Osteocyte (in vitro differentiated cells): Measurements from ENCODE around the gene DEPDC1. TPM values are rescaled to one million over a fixed set of nuclear protein-coding genes. Genes with fewer than 3 reads are reported as not detected.

Experiments used
- DNase-seq: peaks from one replicate; pipeline ENCODE4 v3.0.0; 2021; ENCODE audit warnings: mixed read lengths; ENCODE audit not compliant: unreplicated experiment; ENCODE audit errors: extremely low spot score
- H3K27ac Mint-ChIP-seq: one replicate; pipeline ENCODE4 v1.8.0; 2021; ENCODE audit warnings: mild to moderate bottlenecking, mixed read lengths; ENCODE audit not compliant: unreplicated experiment
- H3K27me3 Mint-ChIP-seq: one replicate; pipeline ENCODE4 v1.8.0; 2021; ENCODE audit warnings: mixed read lengths; ENCODE audit not compliant: unreplicated experiment
- H3K36me3 Mint-ChIP-seq: one replicate; pipeline ENCODE4 v1.8.0; 2021; ENCODE audit warnings: mixed read lengths; ENCODE audit not compliant: unreplicated experiment
- H3K4me1 Mint-ChIP-seq: one replicate; pipeline ENCODE4 v1.8.0; 2021; ENCODE audit warnings: mixed read lengths; ENCODE audit not compliant: unreplicated experiment
- H3K4me3 Mint-ChIP-seq: one replicate; pipeline ENCODE4 v1.8.0; 2021; ENCODE audit warnings: mild to moderate bottlenecking, moderate library complexity, mixed read lengths; ENCODE audit not compliant: unreplicated experiment
- H3K9me3 Mint-ChIP-seq: one replicate; pipeline ENCODE4 v1.8.0; 2021; ENCODE audit warnings: mixed read lengths; ENCODE audit not compliant: unreplicated experiment
- CTCF ChIP-seq: fragments of 200-600 bp; sonication (generic); IDR thresholded peaks from 2 replicates; pipeline ENCODE4 v1.5.0; 2021; ENCODE audit warnings: antibody characterized with exemption, mild to moderate bottlenecking, moderate library complexity
- total RNA-seq: library from RNA; stranded (reverse); gene quantifications from 2 replicates; pipeline ENCODE4 v1.2.1, GENCODE V29; 2021

Gene DEPDC1
- total RNA-seq, 1 donor from 2014 or later: 4.9 TPM

DNA sequence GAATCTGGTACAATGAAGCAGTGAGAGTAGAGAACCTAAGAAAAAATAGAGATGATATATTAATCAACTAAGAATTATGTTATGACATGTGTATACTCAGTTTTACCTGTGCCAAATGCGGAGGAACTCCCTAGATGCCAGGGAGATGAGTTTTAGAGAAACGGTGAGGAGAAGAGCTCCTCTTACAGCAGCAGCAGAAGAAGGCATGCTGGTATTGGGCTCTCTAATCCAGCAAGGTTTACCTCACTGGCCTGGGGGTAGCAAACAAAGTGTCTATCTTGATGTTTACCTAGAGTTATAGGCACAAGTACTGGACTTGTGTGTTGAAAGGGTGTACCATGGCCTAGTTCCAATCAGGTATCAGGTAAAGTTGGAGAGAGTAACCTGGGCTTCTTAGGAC is 28.9 kb upstream of the DEPDC1 start:
- H3K4me3 Mint-ChIP-seq: no peak overlapping the region
- no peaks in the 10 kb centered on the region for H3K36me3 Mint-ChIP-seq
- DNase-seq: no peak
- H3K4me1 Mint-ChIP-seq: no peaks in the 10 kb centered on the region
- peaks cover 12% of the 10 kb centered on the region for H3K27me3 Mint-ChIP-seq
- H3K27ac Mint-ChIP-seq: no peak overlapping the region
- TF ChIP-seq CTCF: no peak
- no peaks in the 10 kb centered on the region for H3K9me3 Mint-ChIP-seq

- Mint-ChIP-seq H3K9me3 (no peaks in the 10 kb centered on the region), H3K36me3 (no peaks in the 10 kb centered on the region), H3K4me1 (no peaks in the 10 kb centered on the region), H3K27me3 (peaks cover 36% of the 10 kb centered on the region), H3K4me3 (no peak overlapping the region), H3K27ac (no peak overlapping the region)
- no peak for DNase-seq
- no peak for TF ChIP-seq CTCF
These were observed 24.4 kb upstream of the DEPDC1 start for GRCh38 chr1:68521286-68521685.

- Mint-ChIP-seq H3K4me3 (no peak overlapping the region), H3K27ac (no peak overlapping the region), H3K27me3 (peaks cover 40% of the 10 kb centered on the region), H3K9me3 (no peaks in the 10 kb centered on the region), H3K36me3 (peaks cover 2% of the 10 kb centered on the region), H3K4me1 (no peaks in the 10 kb centered on the region)
- TF ChIP-seq CTCF: no peak
- DNase-seq: no peak
These were observed 19.2 kb upstream of the DEPDC1 start for GRCh38 chr1:68516066-68516465.

DNA sequence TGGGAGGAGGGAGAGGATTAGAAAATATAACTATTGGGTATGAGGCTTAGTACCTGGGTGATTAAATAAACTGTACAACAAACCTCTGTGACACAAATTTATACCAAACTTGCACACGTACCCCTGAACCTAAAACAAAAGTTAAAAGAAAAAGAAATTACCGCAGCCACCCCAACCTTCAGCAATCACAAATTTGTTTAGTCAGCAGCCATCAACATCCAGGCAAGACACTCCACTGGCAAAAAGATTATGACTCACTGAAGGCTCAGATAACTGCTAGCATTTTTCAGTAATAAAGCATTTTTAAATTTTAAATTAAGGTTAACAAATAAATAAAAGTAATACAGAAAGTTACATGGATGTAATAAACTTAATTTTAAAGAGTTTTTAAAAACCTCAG is 14.4 kb upstream of the DEPDC1 start:
- no peak for DNase-seq
- Mint-ChIP-seq H3K9me3 (no peaks in the 10 kb centered on the region), H3K27ac (no peak overlapping the region), H3K36me3 (peaks cover 2% of the 10 kb centered on the region), H3K4me1 (no peaks in the 10 kb centered on the region), H3K4me3 (no peak overlapping the region), H3K27me3 (peaks cover 14% of the 10 kb centered on the region)
- no peak for TF ChIP-seq CTCF

DNA sequence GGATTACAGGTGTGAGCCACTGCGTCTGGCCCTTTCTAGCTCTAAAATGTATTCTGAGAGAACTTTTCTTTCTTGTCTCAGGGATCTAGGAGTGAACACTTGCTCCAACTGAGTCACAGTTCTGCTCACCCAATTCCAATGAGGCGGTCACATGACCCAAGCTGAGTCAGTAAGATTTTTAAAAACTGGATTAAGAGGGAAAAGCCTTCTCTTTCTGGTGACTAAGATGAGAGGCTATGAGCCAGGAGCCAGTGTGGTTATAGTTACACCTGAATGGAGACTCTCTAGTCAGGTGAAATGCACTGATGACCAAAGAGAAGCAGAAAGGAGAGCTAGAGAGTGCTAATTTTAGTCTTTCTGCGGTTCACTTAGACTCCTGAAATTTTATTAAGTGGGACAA is 9.5 kb upstream of the DEPDC1 start:
- H3K36me3 Mint-ChIP-seq: no peaks in the 10 kb centered on the region
- peaks cover 17% of the 10 kb centered on the region for H3K9me3 Mint-ChIP-seq
- H3K27ac Mint-ChIP-seq: no peak overlapping the region
- no peak for DNase-seq
- H3K4me1 Mint-ChIP-seq: no peaks in the 10 kb centered on the region
- H3K4me3 Mint-ChIP-seq: no peak overlapping the region
- H3K27me3 Mint-ChIP-seq: peaks cover 12% of the 10 kb centered on the region
- no peak for TF ChIP-seq CTCF
